ENCODE measurements around the gene PACSIN2.

The PACSIN2 gene, protein sequence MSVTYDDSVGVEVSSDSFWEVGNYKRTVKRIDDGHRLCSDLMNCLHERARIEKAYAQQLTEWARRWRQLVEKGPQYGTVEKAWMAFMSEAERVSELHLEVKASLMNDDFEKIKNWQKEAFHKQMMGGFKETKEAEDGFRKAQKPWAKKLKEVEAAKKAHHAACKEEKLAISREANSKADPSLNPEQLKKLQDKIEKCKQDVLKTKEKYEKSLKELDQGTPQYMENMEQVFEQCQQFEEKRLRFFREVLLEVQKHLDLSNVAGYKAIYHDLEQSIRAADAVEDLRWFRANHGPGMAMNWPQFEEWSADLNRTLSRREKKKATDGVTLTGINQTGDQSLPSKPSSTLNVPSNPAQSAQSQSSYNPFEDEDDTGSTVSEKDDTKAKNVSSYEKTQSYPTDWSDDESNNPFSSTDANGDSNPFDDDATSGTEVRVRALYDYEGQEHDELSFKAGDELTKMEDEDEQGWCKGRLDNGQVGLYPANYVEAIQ

DNA sequence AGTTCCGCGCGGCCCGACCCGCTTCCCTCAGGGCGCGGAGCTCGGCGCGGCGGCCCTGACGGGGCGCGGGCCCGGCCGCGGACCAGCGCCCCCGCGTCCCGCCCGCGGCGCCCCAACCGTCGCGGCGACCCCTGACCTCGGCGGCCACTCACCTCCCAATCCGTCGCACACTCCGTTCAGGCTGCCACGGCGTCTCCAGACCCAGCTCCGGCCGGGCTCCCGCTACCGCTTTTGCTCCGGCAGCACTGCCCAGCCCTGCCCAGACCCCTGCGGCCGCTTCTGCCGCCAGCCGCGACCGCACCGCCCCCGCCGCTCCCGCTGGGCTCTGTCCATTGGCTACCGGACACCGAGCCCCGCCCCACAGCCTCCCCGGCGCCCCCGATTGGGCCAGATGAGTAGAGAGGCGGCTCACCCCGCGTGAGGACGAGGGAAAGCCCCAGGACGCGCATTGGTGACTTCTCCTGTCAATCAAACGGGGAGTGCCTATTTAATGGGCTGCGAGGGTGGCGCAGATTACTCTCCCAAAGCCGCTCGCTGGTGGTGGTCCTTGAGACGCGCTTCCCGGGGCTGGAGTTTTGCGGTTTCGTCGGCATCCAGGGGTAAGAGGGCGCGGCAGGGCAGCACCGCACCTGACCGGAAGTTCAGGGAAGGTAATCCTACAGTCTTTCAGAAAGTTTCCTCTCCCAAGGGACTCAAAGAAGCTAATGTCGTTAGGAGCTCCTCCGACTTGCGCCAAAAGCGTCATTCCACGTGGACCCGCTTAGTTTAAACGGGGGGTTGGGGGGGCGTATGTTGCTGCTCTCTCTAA is at the start of gene PACSIN2:
Gene PACSIN2, minus strand, starts transcription at position 281 of the 808 bp plus-strand sequence. CDS start 103,069 bp downstream, outside the sequence.
- TF ChIP-seq, protein P1, sequence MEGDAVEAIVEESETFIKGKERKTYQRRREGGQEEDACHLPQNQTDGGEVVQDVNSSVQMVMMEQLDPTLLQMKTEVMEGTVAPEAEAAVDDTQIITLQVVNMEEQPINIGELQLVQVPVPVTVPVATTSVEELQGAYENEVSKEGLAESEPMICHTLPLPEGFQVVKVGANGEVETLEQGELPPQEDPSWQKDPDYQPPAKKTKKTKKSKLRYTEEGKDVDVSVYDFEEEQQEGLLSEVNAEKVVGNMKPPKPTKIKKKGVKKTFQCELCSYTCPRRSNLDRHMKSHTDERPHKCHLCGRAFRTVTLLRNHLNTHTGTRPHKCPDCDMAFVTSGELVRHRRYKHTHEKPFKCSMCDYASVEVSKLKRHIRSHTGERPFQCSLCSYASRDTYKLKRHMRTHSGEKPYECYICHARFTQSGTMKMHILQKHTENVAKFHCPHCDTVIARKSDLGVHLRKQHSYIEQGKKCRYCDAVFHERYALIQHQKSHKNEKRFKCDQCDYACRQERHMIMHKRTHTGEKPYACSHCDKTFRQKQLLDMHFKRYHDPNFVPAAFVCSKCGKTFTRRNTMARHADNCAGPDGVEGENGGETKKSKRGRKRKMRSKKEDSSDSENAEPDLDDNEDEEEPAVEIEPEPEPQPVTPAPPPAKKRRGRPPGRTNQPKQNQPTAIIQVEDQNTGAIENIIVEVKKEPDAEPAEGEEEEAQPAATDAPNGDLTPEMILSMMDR (IDR thresholded peaks at IDR 0.05): no peak

DNA sequence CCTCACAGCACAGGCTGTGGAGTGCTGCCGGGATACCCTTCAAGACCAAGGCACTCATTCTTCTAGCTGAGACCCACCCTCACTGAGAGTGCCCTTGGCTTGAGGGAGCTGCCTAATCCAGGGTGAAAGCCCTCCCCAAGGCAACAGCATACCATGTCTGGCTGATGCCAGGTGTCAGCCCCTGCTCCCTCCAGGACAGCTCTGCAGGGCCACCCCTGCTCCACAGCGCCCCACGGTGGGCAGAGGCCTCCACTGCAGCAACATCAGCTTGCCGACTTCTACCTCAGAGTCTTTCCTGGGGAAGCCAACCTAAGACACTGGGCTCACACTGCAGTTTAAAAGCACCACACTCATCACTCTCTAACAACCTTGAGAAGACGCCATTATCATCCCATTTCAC is 45.2 kb upstream of the PACSIN2 start:
- TF ChIP-seq, protein P1 (IDR thresholded peaks at IDR 0.05): peak; percentile 79

DNA sequence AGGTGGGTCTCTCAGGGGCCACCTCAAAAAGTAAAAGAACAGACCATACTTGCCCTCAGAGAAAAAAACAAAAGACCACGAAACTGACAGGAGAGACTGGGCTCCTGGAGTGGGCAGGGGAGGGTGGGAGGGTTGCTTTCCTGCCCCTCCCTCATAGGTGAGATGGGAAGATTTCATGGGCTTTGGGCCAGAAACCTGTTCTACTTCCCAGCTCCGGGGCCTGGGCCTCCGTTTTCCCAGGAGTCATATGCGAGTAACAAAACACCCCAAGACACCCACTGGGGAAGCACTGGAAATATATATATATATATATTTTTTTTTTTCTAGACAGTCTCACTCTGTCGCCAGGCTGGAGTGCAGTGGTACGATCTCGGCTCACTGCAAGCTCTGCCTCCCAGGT is 42.7 kb upstream of the PACSIN2 start:
- TF ChIP-seq, protein P1 (IDR thresholded peaks at IDR 0.05): no peak

DNA sequence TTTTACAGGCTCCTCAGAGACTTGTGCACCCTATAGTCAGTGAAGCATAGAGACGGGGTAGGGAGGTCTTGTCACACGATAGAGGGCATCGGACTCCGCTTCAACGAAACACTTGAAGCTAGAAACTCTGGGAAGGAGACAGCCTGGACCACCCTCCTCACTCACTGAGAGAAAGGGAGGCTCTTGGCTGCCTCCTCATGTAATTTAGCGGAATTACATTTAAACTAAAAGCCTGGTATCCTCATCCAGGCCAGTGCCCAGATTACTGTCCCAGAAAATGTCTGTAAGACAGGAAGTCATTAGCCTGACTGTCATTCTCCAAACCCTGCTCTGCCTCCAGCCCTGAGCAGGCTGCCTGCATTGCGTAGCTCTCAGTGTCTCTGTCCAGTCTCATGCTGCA is 38.2 kb upstream of the PACSIN2 start:
- TF ChIP-seq, protein P1 (IDR thresholded peaks at IDR 0.05): peak; percentile 43

DNA sequence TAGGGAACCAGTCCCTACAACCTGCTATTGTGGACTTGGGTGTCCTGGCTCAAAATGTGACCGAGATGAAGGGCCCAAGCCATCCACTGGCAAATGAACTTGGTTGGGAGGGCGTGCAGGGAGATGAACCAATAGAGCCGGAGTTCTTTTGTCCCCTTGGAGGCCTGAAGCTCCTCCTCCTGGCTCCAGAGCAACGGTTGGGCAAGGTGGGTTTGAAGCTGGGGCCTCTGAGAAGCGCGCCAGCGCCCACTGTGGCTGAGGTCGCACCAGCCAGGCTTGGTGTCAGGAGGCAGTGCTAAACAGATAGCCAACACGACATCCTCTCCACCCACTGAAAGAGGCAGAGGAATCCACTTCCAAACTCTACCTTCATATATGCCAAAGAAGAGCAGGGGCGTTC is 36.0 kb upstream of the PACSIN2 start:
- TF ChIP-seq, protein P1 (IDR thresholded peaks at IDR 0.05): no peak

DNA sequence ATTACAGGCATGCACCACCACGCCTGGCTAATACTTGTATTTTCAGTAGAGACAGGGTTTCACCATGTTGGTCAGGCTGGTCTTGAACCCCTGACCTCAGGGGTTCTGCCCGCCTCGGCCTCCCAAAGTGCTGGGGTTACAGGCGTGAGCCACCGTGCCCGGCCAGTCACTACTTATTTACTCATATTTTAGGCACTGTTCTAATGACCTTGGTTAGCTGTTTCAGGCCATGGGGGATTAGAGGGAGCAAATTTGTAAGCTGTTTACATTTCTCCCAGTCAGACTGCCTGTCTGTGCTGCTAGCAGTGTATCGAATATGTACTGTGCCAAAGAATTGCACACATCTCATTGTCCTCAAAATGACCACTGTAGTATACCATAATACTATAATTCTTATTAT is 32.7 kb upstream of the PACSIN2 start:
- TF ChIP-seq, protein P1 (IDR thresholded peaks at IDR 0.05): no peak

DNA sequence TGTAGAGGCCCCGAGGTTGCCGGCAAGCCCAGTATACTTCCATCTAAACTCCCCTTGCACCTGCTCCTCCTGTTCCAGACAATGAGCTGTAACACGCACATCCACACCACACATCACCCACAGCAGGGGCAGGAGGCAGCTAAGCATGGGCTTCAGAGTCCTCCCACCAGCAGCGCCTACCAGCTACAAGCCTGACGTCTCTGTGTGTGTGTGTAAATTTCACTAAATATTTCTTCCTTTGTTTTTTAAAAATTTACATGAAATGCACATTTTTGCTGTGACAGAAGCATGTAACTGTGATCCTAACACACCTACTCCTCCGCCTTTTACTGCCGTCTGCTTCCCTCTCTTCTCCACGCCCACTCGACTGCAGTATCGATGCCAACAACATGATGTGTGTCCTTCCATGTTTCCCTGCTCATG is 29.4 kb upstream of the PACSIN2 start:
- TF ChIP-seq, protein P1 (IDR thresholded peaks at IDR 0.05): no peak

Data from LNCAP (cell line).